Measurements from ENCODE around the gene CCR5. TPM values are rescaled to one million over a fixed set of nuclear protein-coding genes. Genes with fewer than 3 reads are reported as not detected.

The CCR5 gene
- total RNA-seq, 1 donor from 2014 or later: 0.22 TPM

DNA sequence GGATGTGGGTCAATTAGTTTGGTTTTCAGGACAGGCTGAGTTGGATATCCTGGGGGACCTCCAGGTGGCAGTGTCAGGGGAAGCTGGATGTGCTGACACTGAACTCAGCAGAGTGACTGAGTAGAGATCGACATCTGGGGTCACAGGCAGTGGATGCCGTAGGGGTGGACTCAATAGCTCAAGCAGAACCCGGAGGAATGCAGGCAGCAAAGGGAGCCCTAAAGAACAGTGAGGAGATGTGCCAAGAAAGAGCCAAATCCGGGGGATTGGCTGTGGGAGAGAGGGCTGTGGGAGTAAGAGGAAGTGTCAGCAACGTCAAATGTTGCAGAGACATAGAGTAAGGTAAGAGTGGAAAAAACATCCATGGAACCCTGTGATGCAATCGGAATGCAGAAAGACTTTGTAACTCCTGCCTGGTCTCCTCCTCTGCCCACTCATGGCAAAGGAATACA lies 24.5 kb downstream of the CCR5 start:
- no peak overlapping the region for H3K27ac Mint-ChIP-seq
- TF ChIP-seq CTCF (conservative IDR thresholded peaks at IDR 0.05): no peak
- peaks cover 13% of the 10 kb centered on the region for H3K27me3 Mint-ChIP-seq
- peaks cover 6% of the 10 kb centered on the region for H3K9me3 Mint-ChIP-seq
- no peaks in the 10 kb centered on the region for H3K4me1 Mint-ChIP-seq (ENCODE audit: unreplicated experiment)
- no peaks in the 10 kb centered on the region for H3K36me3 Mint-ChIP-seq
- DNase-seq (ENCODE audit: extremely low spot score, unreplicated experiment): no peak
- H3K4me3 Mint-ChIP-seq: no peak overlapping the region

- Mint-ChIP-seq H3K4me3 (no peak overlapping the region), H3K9me3 (peaks cover 6% of the 10 kb centered on the region), H3K36me3 (no peaks in the 10 kb centered on the region), H3K27me3 (peaks cover 13% of the 10 kb centered on the region), H3K4me1 (ENCODE audit: unreplicated experiment) (no peaks in the 10 kb centered on the region), H3K27ac (no peak overlapping the region)
- no peak for DNase-seq (ENCODE audit: extremely low spot score, unreplicated experiment)
- TF ChIP-seq CTCF (conservative IDR thresholded peaks at IDR 0.05): no peak
These were observed 25.2 kb downstream of the CCR5 start for GRCh38 chr3:46395766-46396530.

DNA sequence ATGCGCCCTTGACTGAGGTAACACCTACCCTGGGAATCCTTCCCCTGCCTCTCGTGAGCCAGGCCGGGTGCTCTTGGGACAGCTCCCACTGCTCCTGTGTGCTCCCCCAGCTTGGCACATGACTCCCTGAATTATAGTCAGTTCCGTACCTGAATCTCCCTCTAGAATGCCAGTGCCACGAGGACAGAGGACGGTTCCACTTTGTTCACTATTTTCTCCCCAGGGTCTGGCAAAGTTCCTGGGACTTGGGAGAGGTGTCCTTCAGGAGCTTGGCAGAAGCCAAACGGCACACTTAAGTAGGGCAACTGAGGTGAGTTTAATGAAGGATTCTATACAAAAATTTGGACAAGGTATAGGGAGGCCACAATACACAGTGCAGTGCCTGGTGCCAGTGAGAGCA lies 26.4 kb downstream of the CCR5 start:
- H3K27ac Mint-ChIP-seq: no peak overlapping the region
- H3K9me3 Mint-ChIP-seq: peaks cover 6% of the 10 kb centered on the region
- DNase-seq (ENCODE audit: extremely low spot score, unreplicated experiment): no peak
- TF ChIP-seq CTCF (conservative IDR thresholded peaks at IDR 0.05): no peak
- no peaks in the 10 kb centered on the region for H3K36me3 Mint-ChIP-seq
- H3K4me3 Mint-ChIP-seq: no peak overlapping the region
- H3K27me3 Mint-ChIP-seq: peaks cover 13% of the 10 kb centered on the region
- no peaks in the 10 kb centered on the region for H3K4me1 Mint-ChIP-seq (ENCODE audit: unreplicated experiment)

- no peak for TF ChIP-seq CTCF (conservative IDR thresholded peaks at IDR 0.05)
- Mint-ChIP-seq H3K27ac (no peak overlapping the region), H3K4me3 (no peak overlapping the region), H3K4me1 (ENCODE audit: unreplicated experiment) (no peaks in the 10 kb centered on the region), H3K36me3 (no peaks in the 10 kb centered on the region), H3K9me3 (no peaks in the 10 kb centered on the region), H3K27me3 (peaks cover 15% of the 10 kb centered on the region)
- DNase-seq (ENCODE audit: extremely low spot score, unreplicated experiment): no peak
These were observed 27.6 kb downstream of the CCR5 start for GRCh38 chr3:46398186-46398955.

GRCh38 chr3:46399098-46399497 lies 28.4 kb downstream of the CCR5 start:
- Mint-ChIP-seq H3K36me3 (no peaks in the 10 kb centered on the region), H3K27me3 (peaks cover 15% of the 10 kb centered on the region)

More at GRCh38 chr3:46399098-46399497, 28.4 kb downstream of the CCR5 start:
- DNase-seq (ENCODE audit: extremely low spot score, unreplicated experiment): no peak
- Mint-ChIP-seq H3K9me3 (no peaks in the 10 kb centered on the region), H3K4me3 (no peak overlapping the region), H3K4me1 (ENCODE audit: unreplicated experiment) (no peaks in the 10 kb centered on the region), H3K27ac (no peak overlapping the region)
- TF ChIP-seq CTCF (conservative IDR thresholded peaks at IDR 0.05): no peak

All from type B pancreatic cell (in vitro differentiated cells).